NK-92 (cell line): ENCODE measurements around the gene FA2H.
"Not testable (repeated sequence)": the region's sequence is repeated elsewhere in the genome, so short reads cannot be mapped to it uniquely, and the experiment has no call there.

Experiments used
- DNase-seq: peaks from one replicate; lab custom pipeline; 2025; ENCODE audit not compliant: unreplicated experiment; lab: John Stamatoyannopoulos, UW

The FA2H gene

GRCh38 chr16:74774223-74775139 lies at the start of gene FA2H:
Gene FA2H (minus strand): TSS chr16:74774820. CDS start chr16:74774755, 65 bp downstream.
- DNase-seq, result no peak

- DNase-seq, result no peak
Measured at GRCh38 chr16:74817851-74818250, 43.2 kb upstream of the FA2H start.

- no peak for DNase-seq
Measured at GRCh38 chr16:74813109-74813641, 38.6 kb upstream of the FA2H start.

- no peak for DNase-seq
Measured at GRCh38 chr16:74811911-74812310, 37.3 kb upstream of the FA2H start.

- DNase-seq, result not testable (repeated sequence)
Measured at GRCh38 chr16:74811216-74811615, 36.6 kb upstream of the FA2H start.

GRCh38 chr16:74807052-74807646 lies 32.5 kb upstream of the FA2H start:
- no peak for DNase-seq

GRCh38 chr16:74800216-74800871 lies 25.7 kb upstream of the FA2H start:
- no peak for DNase-seq

- no peak for DNase-seq
Measured at GRCh38 chr16:74797414-74797813, 22.8 kb upstream of the FA2H start.

GRCh38 chr16:74795104-74795503 lies 20.5 kb upstream of the FA2H start:
- DNase-seq, result no peak

GRCh38 chr16:74794668-74795067 lies 20.0 kb upstream of the FA2H start:
- DNase-seq, result no peak

GRCh38 chr16:74793571-74793970 lies 19.0 kb upstream of the FA2H start:
- DNase-seq, result no peak

- no peak for DNase-seq
Measured at GRCh38 chr16:74792225-74792624, 17.6 kb upstream of the FA2H start.

- not testable (repeated sequence) for DNase-seq
Measured at GRCh38 chr16:74791749-74792148, 17.1 kb upstream of the FA2H start.

GRCh38 chr16:74788108-74788507 lies 13.5 kb upstream of the FA2H start:
- no peak for DNase-seq

GRCh38 chr16:74785031-74785430 lies 10.4 kb upstream of the FA2H start:
- DNase-seq, result no peak

GRCh38 chr16:74778646-74779045 lies 4.0 kb upstream of the FA2H start:
- no peak for DNase-seq

GRCh38 chr16:74776926-74777325 lies 2.3 kb upstream of the FA2H start:
- no peak for DNase-seq

- DNase-seq, result no peak
Measured at GRCh38 chr16:74775255-74775654, 635 bp upstream of the FA2H start.

- DNase-seq, result no peak
Measured at GRCh38 chr16:74773446-74774222, 986 bp downstream of the FA2H start.

- DNase-seq, result no peak
Measured at GRCh38 chr16:74771656-74772315, 2.8 kb downstream of the FA2H start.
